Hepatocyte (in vitro differentiated cells): ENCODE data around the gene EFCAB6. TPM values are rescaled to one million over a fixed set of nuclear protein-coding genes. Genes with fewer than 3 reads are reported as not detected.

Experiments
- DNase-seq: peaks from one replicate; pipeline ENCODE4 v3.0.0-alpha.2; 2016; ENCODE audit warnings: low spot score
- H2AFZ ChIP-seq: fragments of 200-600 bp; sonication (generic); 2 replicates; pipeline ENCODE4 v1.6.0; 2016; ENCODE audit warnings: antibody characterized with exemption, mild to moderate bottlenecking
- H3K27ac ChIP-seq: fragments of 200-600 bp; sonication (generic); 2 replicates; pipeline ENCODE4 v1.5.1; 2016; ENCODE audit warnings: mild to moderate bottlenecking
- H3K27me3 ChIP-seq: fragments of 200-600 bp; sonication (generic); 2 replicates; pipeline ENCODE4 v1.6.1; 2016
- H3K36me3 ChIP-seq: fragments of 200-600 bp; sonication (generic); replicated peaks from 2 replicates; pipeline ENCODE4 v1.5.1; 2016; ENCODE audit warnings: low read depth; ENCODE audit not compliant: insufficient read depth
- H3K4me1 ChIP-seq: fragments of 200-600 bp; sonication (generic); 2 replicates; pipeline ENCODE4 v1.5.1; 2016; ENCODE audit warnings: mild to moderate bottlenecking, moderate library complexity; ENCODE audit not compliant: insufficient read depth
- H3K4me2 ChIP-seq: fragments of 200-600 bp; sonication (generic); 2 replicates; pipeline ENCODE4 v1.6.0; 2016
- H3K4me3 ChIP-seq: fragments of 200-600 bp; sonication (generic); 2 replicates; pipeline ENCODE4 v1.5.1; 2016; ENCODE audit warnings: mild to moderate bottlenecking
- H3K79me2 ChIP-seq: fragments of 200-600 bp; sonication (generic); 2 replicates; pipeline ENCODE4 v1.6.0; 2017; ENCODE audit warnings: mild to moderate bottlenecking
- H3K9me2 ChIP-seq: fragments of 200-600 bp; sonication (generic); replicated peaks from 2 replicates; pipeline ENCODE4 v1.6.0; 2017; ENCODE audit warnings: mild to moderate bottlenecking; ENCODE audit not compliant: insufficient read depth
- H3K9me3 ChIP-seq: fragments of 200-600 bp; sonication (generic); 2 replicates; pipeline ENCODE4 v1.5.1; 2016; ENCODE audit warnings: low read depth, mild to moderate bottlenecking
- H4K20me1 ChIP-seq: fragments of 200-600 bp; sonication (generic); 2 replicates; pipeline ENCODE4 v1.6.0; 2016; ENCODE audit warnings: mild to moderate bottlenecking; ENCODE audit not compliant: insufficient read depth, poor library complexity, severe bottlenecking
- EZH2 ChIP-seq: fragments of 200-600 bp; sonication (generic); IDR thresholded peaks from 2 replicates; pipeline ENCODE4 v1.6.1; 2016; ENCODE audit warnings: antibody characterized with exemption, mild to moderate bottlenecking, borderline replicate concordance
- EZH2phosphoT487 ChIP-seq: fragments of 200-600 bp; sonication (generic); IDR thresholded peaks from one replicate; pipeline ENCODE4 v1.6.1; 2018; ENCODE audit warnings: antibody characterized with exemption, mild to moderate bottlenecking, low read depth, moderate library complexity; ENCODE audit not compliant: unreplicated experiment, severe bottlenecking
- WGBS: methylation state at CpG from one replicate; pipeline ENCODE4 v1.1.6; 2016; ENCODE audit warnings: low lambda C conversion rate; ENCODE audit errors: missing lambda C conversion rate; 5-methylcytosine and 5-hydroxymethylcytosine counted together
- polyA plus RNA-seq: library from polyadenylated mRNA; unstranded; fragments of >200 nt; fragmentation: Nextera tagmentation; extraction: Ambion mirVana; gene quantifications from 2 replicates; pipeline ENCODE4 v1.2.1, GENCODE V29; 2016
- total RNA-seq: library from RNA; depleted of rRNA; stranded (reverse); fragments of >200 nt; gene quantifications from 2 replicates; pipeline ENCODE4 v1.2.3, GENCODE V29; 2014
- TF ChIP-seq, protein P1 (sequence below): fragments of 200-600 bp; sonication (generic); IDR thresholded peaks from 2 replicates; pipeline ENCODE4 v1.5.1; 2016; ENCODE audit warnings: antibody characterized with exemption, mild to moderate bottlenecking; ENCODE audit not compliant: poor library complexity

The EFCAB6 gene
- total and polyA plus RNA-seq, 2 experiments from 2014 or later, result 0.59 to 2.1 TPM

DNA sequence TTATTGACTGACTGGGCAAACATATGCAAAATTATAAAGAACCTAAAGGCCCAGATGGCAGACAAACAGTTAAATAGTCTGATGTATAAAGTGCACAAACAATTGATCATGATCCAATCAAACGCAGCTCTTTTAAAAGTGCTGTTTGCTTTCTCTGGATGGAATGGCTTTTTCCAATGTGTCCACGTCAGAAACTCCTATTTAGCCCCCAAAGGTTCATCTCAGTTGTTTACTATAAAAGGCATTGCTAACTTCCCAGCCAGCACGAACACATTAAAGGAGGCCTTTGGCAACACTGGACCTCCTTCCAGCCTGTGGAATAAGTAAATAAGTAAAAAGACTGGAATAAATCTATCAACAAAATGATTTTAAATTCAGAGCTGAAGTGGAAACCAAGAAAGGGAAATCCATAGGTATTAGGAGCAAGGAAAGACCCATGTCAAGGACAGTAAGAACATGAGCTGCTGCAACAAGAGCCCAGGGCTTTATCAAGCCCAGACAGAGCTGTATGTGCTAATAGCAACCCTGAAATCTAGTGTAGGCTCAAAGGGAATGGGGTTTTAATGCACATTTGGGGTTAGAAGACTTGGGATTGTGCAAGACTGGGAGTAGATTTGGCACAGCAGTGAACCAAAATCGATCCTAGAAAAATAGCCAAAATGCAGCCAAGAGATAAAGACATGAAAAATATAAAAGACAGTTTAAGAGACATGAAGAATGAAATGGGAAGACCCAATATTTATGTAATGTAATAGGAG lies 105.4 kb downstream of the EFCAB6 start:
- no peak for DNase-seq
- H4K20me1 ChIP-seq, result no peaks in the 10 kb centered on the region
- no peak overlapping the region for H3K27ac ChIP-seq
- H3K79me2 ChIP-seq, result no peaks in the 10 kb centered on the region
- H3K9me3 ChIP-seq, result no peaks in the 10 kb centered on the region
- no peaks in the 10 kb centered on the region for H3K36me3 ChIP-seq
- H3K4me1 ChIP-seq, result no peaks in the 10 kb centered on the region
- no peaks in the 10 kb centered on the region for H3K9me2 ChIP-seq
- H3K4me3 ChIP-seq, result no peak overlapping the region
- 59% methylated on average over 4 of the region's 4 CpGs for whole genome bisulfite sequencing
- H2AFZ ChIP-seq, result no peak overlapping the region
- H3K27me3 ChIP-seq, result no peaks in the 10 kb centered on the region
- no peak overlapping the region for H3K4me2 ChIP-seq
- no peak for TF ChIP-seq EZH2
- TF ChIP-seq EZH2phosphoT487, result no peak
- TF ChIP-seq, protein P1, sequence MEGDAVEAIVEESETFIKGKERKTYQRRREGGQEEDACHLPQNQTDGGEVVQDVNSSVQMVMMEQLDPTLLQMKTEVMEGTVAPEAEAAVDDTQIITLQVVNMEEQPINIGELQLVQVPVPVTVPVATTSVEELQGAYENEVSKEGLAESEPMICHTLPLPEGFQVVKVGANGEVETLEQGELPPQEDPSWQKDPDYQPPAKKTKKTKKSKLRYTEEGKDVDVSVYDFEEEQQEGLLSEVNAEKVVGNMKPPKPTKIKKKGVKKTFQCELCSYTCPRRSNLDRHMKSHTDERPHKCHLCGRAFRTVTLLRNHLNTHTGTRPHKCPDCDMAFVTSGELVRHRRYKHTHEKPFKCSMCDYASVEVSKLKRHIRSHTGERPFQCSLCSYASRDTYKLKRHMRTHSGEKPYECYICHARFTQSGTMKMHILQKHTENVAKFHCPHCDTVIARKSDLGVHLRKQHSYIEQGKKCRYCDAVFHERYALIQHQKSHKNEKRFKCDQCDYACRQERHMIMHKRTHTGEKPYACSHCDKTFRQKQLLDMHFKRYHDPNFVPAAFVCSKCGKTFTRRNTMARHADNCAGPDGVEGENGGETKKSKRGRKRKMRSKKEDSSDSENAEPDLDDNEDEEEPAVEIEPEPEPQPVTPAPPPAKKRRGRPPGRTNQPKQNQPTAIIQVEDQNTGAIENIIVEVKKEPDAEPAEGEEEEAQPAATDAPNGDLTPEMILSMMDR, result no peak

DNA sequence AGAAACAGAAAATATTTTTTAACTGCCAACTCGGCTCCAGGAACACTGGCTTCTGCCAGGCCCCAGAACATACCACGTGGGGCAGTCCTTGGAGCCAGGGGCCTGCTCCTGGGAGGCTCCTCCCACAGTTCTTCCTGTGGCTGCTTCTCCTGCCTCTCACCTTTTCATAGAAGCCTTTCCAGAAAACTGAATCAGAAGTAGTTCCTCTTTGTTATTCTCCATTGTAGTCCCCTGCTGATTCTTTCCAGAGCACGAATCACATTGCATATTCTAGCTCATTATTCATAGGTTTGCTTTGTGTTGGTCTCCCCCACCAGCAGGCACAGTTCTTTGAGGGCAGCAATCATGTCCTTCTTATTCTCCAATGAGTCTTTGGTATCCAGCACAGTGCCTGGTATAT lies 106.0 kb downstream of the EFCAB6 start:
- H3K9me3 ChIP-seq, result no peaks in the 10 kb centered on the region
- no peaks in the 10 kb centered on the region for H4K20me1 ChIP-seq
- H3K79me2 ChIP-seq, result no peaks in the 10 kb centered on the region
- WGBS, result 71% methylated on average over 3 of the region's 3 CpGs
- H3K36me3 ChIP-seq, result no peaks in the 10 kb centered on the region
- H3K27me3 ChIP-seq, result no peaks in the 10 kb centered on the region
- no peak overlapping the region for H3K4me3 ChIP-seq
- H3K9me2 ChIP-seq, result no peaks in the 10 kb centered on the region
- no peaks in the 10 kb centered on the region for H3K4me1 ChIP-seq
- H3K4me2 ChIP-seq, result no peak overlapping the region
- H3K27ac ChIP-seq, result no peak overlapping the region
- TF ChIP-seq EZH2phosphoT487 (no peak), EZH2 (no peak)
- TF ChIP-seq, protein P1, result no peak
- no peak overlapping the region for H2AFZ ChIP-seq
- DNase-seq, result no peak

DNA sequence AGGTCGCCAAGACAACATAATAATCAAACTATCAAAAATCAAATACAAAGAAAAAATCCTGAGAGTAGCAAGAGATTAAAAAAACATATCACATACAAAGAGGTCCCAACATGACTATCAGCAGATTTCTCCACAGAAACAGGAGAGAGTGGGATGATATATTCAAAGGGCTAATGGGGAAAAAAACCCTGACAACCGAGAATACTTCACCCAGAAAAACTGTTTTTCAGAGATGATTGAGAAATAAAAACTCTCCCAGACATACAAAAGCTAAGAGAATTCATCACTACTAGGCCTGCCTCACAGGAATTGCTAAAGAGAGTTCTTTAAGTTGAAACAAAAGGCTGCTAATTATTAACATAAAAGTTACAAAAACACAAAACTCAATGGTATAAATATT lies 108.1 kb downstream of the EFCAB6 start:
- no peak overlapping the region for H2AFZ ChIP-seq
- no peak overlapping the region for H3K4me3 ChIP-seq
- TF ChIP-seq EZH2, result no peak
- TF ChIP-seq, protein P1, result no peak
- no peak for TF ChIP-seq EZH2phosphoT487
- no peaks in the 10 kb centered on the region for H4K20me1 ChIP-seq
- 95% methylated on average over 2 of the region's 2 CpGs for WGBS
- no peaks in the 10 kb centered on the region for H3K27me3 ChIP-seq
- H3K27ac ChIP-seq, result no peak overlapping the region
- H3K9me3 ChIP-seq, result no peaks in the 10 kb centered on the region
- no peaks in the 10 kb centered on the region for H3K4me1 ChIP-seq
- DNase-seq, result no peak
- no peaks in the 10 kb centered on the region for H3K79me2 ChIP-seq
- no peaks in the 10 kb centered on the region for H3K36me3 ChIP-seq
- no peaks in the 10 kb centered on the region for H3K9me2 ChIP-seq
- no peak overlapping the region for H3K4me2 ChIP-seq
